ENCODE data around the gene S1PR2. TPM values are rescaled to one million over a fixed set of nuclear protein-coding genes. Genes with fewer than 3 reads are reported as not detected.
A peak's percentile ranks its signal among the peaks of the same experiment; 100 is the strongest.

The S1PR2 gene
- total and polyA plus RNA-seq, 9 of the 15 experiments (the other 6 are each of a cell fraction or from before 2014, with no cell fraction given): 1.5 to 3.9 (median 2.0) TPM

DNA sequence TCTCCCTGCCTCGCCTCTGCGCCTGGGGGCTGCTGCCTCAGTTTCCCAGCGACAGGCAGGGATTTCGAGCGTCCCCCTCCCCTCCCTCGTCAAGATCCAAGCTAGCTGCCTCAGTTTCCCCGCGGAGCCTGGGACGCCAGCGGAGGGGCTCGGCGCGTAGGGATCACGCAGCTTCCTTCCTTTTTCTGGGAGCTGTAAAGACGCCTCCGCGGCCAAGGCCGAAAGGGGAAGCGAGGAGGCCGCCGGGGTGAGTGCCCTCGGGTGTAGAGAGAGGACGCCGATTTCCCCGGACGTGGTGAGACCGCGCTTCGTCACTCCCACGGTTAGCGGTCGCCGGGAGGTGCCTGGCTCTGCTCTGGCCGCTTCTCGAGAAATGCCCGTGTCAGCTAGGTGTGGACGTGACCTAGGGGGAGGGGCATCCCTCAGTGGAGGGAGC, 39.1 kb upstream of the S1PR2 start (continued):
- TF ChIP-seq, protein P1, sequence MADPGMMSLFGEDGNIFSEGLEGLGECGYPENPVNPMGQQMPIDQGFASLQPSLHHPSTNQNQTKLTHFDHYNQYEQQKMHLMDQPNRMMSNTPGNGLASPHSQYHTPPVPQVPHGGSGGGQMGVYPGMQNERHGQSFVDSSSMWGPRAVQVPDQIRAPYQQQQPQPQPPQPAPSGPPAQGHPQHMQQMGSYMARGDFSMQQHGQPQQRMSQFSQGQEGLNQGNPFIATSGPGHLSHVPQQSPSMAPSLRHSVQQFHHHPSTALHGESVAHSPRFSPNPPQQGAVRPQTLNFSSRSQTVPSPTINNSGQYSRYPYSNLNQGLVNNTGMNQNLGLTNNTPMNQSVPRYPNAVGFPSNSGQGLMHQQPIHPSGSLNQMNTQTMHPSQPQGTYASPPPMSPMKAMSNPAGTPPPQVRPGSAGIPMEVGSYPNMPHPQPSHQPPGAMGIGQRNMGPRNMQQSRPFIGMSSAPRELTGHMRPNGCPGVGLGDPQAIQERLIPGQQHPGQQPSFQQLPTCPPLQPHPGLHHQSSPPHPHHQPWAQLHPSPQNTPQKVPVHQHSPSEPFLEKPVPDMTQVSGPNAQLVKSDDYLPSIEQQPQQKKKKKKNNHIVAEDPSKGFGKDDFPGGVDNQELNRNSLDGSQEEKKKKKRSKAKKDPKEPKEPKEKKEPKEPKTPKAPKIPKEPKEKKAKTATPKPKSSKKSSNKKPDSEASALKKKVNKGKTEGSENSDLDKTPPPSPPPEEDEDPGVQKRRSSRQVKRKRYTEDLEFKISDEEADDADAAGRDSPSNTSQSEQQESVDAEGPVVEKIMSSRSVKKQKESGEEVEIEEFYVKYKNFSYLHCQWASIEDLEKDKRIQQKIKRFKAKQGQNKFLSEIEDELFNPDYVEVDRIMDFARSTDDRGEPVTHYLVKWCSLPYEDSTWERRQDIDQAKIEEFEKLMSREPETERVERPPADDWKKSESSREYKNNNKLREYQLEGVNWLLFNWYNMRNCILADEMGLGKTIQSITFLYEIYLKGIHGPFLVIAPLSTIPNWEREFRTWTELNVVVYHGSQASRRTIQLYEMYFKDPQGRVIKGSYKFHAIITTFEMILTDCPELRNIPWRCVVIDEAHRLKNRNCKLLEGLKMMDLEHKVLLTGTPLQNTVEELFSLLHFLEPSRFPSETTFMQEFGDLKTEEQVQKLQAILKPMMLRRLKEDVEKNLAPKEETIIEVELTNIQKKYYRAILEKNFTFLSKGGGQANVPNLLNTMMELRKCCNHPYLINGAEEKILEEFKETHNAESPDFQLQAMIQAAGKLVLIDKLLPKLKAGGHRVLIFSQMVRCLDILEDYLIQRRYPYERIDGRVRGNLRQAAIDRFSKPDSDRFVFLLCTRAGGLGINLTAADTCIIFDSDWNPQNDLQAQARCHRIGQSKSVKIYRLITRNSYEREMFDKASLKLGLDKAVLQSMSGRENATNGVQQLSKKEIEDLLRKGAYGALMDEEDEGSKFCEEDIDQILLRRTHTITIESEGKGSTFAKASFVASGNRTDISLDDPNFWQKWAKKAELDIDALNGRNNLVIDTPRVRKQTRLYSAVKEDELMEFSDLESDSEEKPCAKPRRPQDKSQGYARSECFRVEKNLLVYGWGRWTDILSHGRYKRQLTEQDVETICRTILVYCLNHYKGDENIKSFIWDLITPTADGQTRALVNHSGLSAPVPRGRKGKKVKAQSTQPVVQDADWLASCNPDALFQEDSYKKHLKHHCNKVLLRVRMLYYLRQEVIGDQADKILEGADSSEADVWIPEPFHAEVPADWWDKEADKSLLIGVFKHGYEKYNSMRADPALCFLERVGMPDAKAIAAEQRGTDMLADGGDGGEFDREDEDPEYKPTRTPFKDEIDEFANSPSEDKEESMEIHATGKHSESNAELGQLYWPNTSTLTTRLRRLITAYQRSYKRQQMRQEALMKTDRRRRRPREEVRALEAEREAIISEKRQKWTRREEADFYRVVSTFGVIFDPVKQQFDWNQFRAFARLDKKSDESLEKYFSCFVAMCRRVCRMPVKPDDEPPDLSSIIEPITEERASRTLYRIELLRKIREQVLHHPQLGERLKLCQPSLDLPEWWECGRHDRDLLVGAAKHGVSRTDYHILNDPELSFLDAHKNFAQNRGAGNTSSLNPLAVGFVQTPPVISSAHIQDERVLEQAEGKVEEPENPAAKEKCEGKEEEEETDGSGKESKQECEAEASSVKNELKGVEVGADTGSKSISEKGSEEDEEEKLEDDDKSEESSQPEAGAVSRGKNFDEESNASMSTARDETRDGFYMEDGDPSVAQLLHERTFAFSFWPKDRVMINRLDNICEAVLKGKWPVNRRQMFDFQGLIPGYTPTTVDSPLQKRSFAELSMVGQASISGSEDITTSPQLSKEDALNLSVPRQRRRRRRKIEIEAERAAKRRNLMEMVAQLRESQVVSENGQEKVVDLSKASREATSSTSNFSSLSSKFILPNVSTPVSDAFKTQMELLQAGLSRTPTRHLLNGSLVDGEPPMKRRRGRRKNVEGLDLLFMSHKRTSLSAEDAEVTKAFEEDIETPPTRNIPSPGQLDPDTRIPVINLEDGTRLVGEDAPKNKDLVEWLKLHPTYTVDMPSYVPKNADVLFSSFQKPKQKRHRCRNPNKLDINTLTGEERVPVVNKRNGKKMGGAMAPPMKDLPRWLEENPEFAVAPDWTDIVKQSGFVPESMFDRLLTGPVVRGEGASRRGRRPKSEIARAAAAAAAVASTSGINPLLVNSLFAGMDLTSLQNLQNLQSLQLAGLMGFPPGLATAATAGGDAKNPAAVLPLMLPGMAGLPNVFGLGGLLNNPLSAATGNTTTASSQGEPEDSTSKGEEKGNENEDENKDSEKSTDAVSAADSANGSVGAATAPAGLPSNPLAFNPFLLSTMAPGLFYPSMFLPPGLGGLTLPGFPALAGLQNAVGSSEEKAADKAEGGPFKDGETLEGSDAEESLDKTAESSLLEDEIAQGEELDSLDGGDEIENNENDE (IDR thresholded peaks at IDR 0.05; ENCODE audit: low read depth, low read length): no peak
- TF ChIP-seq KDM2B (CRISPR knock-in tag; IDR thresholded peaks at IDR 0.05) (no peak), TAF7 (tag; IDR thresholded peaks at IDR 0.05) (0 out of 2 replicates have a peak, but pooled peaks have one; percentile 25)

All from K562 (cell line).